HG03558 (cell line): Measurements from ENCODE around the gene CNTNAP2.

ENCODE experiments used
- ATAC-seq: cut with Tn5 transposase; IDR thresholded peaks from one replicate; pipeline ENCODE4 v1.9.1; 2021; ENCODE audit warnings: moderate number of reproducible peaks; ENCODE audit not compliant: unreplicated experiment; ENCODE audit errors: extremely low read depth

CNTNAP2 gene

GRCh38 chr7:147492606-147493005 is 1376.0 kb downstream of the CNTNAP2 start:
- ATAC-seq = no peak

GRCh38 chr7:147496209-147496608 is 1379.6 kb downstream of the CNTNAP2 start:
- ATAC-seq = no peak

- no peak for ATAC-seq
Measured at GRCh38 chr7:147497246-147497645, 1380.6 kb downstream of the CNTNAP2 start.

GRCh38 chr7:147498081-147498480 is 1381.5 kb downstream of the CNTNAP2 start:
- no peak for ATAC-seq

GRCh38 chr7:147509035-147509501 is 1392.5 kb downstream of the CNTNAP2 start:
- no peak for ATAC-seq

- ATAC-seq = no peak
Measured at GRCh38 chr7:147509541-147510200, 1393.1 kb downstream of the CNTNAP2 start.

- no peak for ATAC-seq
Measured at GRCh38 chr7:147510201-147510542, 1393.6 kb downstream of the CNTNAP2 start.

GRCh38 chr7:147510923-147511322 is 1394.3 kb downstream of the CNTNAP2 start:
- no peak for ATAC-seq

GRCh38 chr7:147513451-147513850 is 1396.8 kb downstream of the CNTNAP2 start:
- no peak for ATAC-seq

- ATAC-seq = no peak
Measured at GRCh38 chr7:147516391-147516790, 1399.8 kb downstream of the CNTNAP2 start.

- no peak for ATAC-seq
Measured at GRCh38 chr7:147519062-147519461, 1402.5 kb downstream of the CNTNAP2 start.

GRCh38 chr7:147523056-147523455 is 1406.5 kb downstream of the CNTNAP2 start:
- ATAC-seq = no peak

GRCh38 chr7:147524726-147525250 is 1408.2 kb downstream of the CNTNAP2 start:
- no peak for ATAC-seq

GRCh38 chr7:147525325-147525724 is 1408.7 kb downstream of the CNTNAP2 start:
- no peak for ATAC-seq

- no peak for ATAC-seq
Measured at GRCh38 chr7:147535701-147536111, 1419.1 kb downstream of the CNTNAP2 start.

GRCh38 chr7:147539685-147540084 is 1423.1 kb downstream of the CNTNAP2 start:
- ATAC-seq = no peak

GRCh38 chr7:147540743-147541142 is 1424.1 kb downstream of the CNTNAP2 start:
- ATAC-seq = no peak

- ATAC-seq = no peak
Measured at GRCh38 chr7:147541261-147541660, 1424.7 kb downstream of the CNTNAP2 start.

GRCh38 chr7:147547252-147547897 is 1430.8 kb downstream of the CNTNAP2 start:
- no peak for ATAC-seq

GRCh38 chr7:147556317-147556716 is 1439.7 kb downstream of the CNTNAP2 start:
- ATAC-seq = no peak

- ATAC-seq = no peak
Measured at GRCh38 chr7:147563669-147564068, 1447.1 kb downstream of the CNTNAP2 start.
